Spleen (tissue), 7 donors: ENCODE data around the gene STRA8.

Source experiments
- CTCF ChIP-seq, 11 experiments: fragments of 200-600 bp in 7 of 11; fragments of 450-650 bp in 4 of 11; sonication (generic) in 4 of 11; IDR thresholded peaks in 8 of 11; conservative IDR thresholded peaks in 3 of 11; 1 replicate in 7 of 11; 2 replicates in 4 of 11; pipeline versions ENCODE4 v1.4.0 to v1.8.0; 2016 to 2021; ENCODE audit warnings: antibody characterized with exemption in 11 of 11, inconsistent platforms in 4 of 11, mild to moderate bottlenecking in 1 of 11
- POLR2A ChIP-seq, 3 donors: fragments of 450-650 bp; IDR thresholded peaks; one replicate each; pipeline ENCODE4 v1.5.1; 2017; ENCODE audit warnings: antibody characterized with exemption in 3 of 3, mild to moderate bottlenecking in 1 of 3
- POLR2AphosphoS5 ChIP-seq, 3 donors: sonication (generic); formaldehyde crosslinking; IDR thresholded peaks; one replicate each; pipeline ENCODE4 v1.5.1; 2017; ENCODE audit warnings: antibody characterized with exemption in 3 of 3
- donor health status: DM: no; HTN: no; CAD: no; lungs with moderate emphysema.
- donor health status: DM: no; HTN: no; CAD: no.
- donor health status: DM: no; HTN: no; CAD: no.

- TF ChIP-seq POLR2A (IDR thresholded peaks at IDR 0.05) = no peak
- TF ChIP-seq CTCF (IDR thresholded peaks at IDR 0.05 in 8 of 11, conservative IDR thresholded peaks at IDR 0.05 in 3 of 11) = no peak
- no peak for TF ChIP-seq POLR2AphosphoS5 (IDR thresholded peaks at IDR 0.05)
These were observed 43.5 kb downstream of the STRA8 start for GRCh38 chr7:135277161-135277560.
